Erythroblast (primary cell): Measurements from ENCODE around the gene FAM174C.

ENCODE experiments used
- GATA1 ChIP-seq: IDR thresholded peaks from 2 replicates; pipeline ENCODE4 v1.6.1; 2011; ENCODE audit warnings: low read depth, mild to moderate bottlenecking, control low read depth, low read length, moderate library complexity
- POLR2A ChIP-seq: IDR thresholded peaks from 2 replicates; pipeline ENCODE4 v1.6.1; 2011; ENCODE audit warnings: mild to moderate bottlenecking, low read length

- no peak for TF ChIP-seq POLR2A
- no peak for TF ChIP-seq GATA1
Observed at GRCh38 chr19:1235625-1236538, 39.4 kb upstream of the FAM174C start.
